Transverse colon (tissue), 4 donors: Measurements from ENCODE around the gene RABGAP1.

ENCODE experiments used
- CTCF ChIP-seq, 5 experiments: fragments of 200-600 bp in 3 of 5; fragments of 450-650 bp in 2 of 5; sonication (generic) in 3 of 5; IDR thresholded peaks; 1 replicate in 2 of 5; 2 replicates in 3 of 5; pipeline ENCODE4 v1.5.1; 2016 to 2017; ENCODE audit warnings: antibody characterized with exemption in 5 of 5, inconsistent platforms in 3 of 5, mild to moderate bottlenecking in 2 of 5, moderate library complexity in 1 of 5
- EP300 ChIP-seq: sonication (generic); formaldehyde crosslinking; IDR thresholded peaks from one replicate; pipeline ENCODE4 v1.6.1; 2017; ENCODE audit warnings: antibody characterized with exemption, low read depth
- POLR2A ChIP-seq: fragments of 450-650 bp; IDR thresholded peaks from one replicate; pipeline ENCODE4 v1.6.1; 2016; ENCODE audit warnings: antibody characterized with exemption, mild to moderate bottlenecking, moderate library complexity
- POLR2AphosphoS5 ChIP-seq, 3 donors: sonication (generic); formaldehyde crosslinking; IDR thresholded peaks; one replicate each; pipeline ENCODE4 v1.6.1; 2016; ENCODE audit warnings: antibody characterized with exemption in 3 of 3

- TF ChIP-seq CTCF (IDR thresholded peaks at IDR 0.05): no peak
- TF ChIP-seq POLR2A: no peak
- no peak for TF ChIP-seq POLR2AphosphoS5 (IDR thresholded peaks at IDR 0.05)
- no peak for TF ChIP-seq EP300
Observed at GRCh38 chr9:123062351-123063176, 121.7 kb downstream of the RABGAP1 start.
